K562 (cell line): ENCODE measurements around the gene SFI1. TPM values are rescaled to one million over a fixed set of nuclear protein-coding genes. Genes with fewer than 3 reads are reported as not detected.
"Not testable (repeated sequence)": the region's sequence is repeated elsewhere in the genome, so short reads cannot be mapped to it uniquely, and the experiment has no call there.

ENCODE experiments used
- ATAC-seq: fragments of 200-7000 bp; cut with Tn5 transposase; 3 replicates; pipeline ENCODE4 v1.9.1; 2020; ENCODE audit warnings: moderate library complexity
- BruUV-seq: library from RNA; stranded (reverse); fragments of 400-500 nt; replicated peaks from 2 replicates; lab custom pipeline; 2021; lab: Mats Ljungman, UMichigan
- CTCF ChIA-PET: fragments of 300-600 bp; formaldehyde crosslinking; extraction: SDS; loops from one replicate; lab custom pipeline; 2021; ENCODE audit warnings: low intra/inter-chr PET ratio; lab: Yijun Ruan, JAX
- POLR2A ChIA-PET: fragments of 300-600, 350-650 bp; sonication (Branson Sonifier 250); formaldehyde crosslinking; extraction: SDS; loops from one replicate; lab custom pipeline; 2021; ENCODE audit warnings: antibody characterized with exemption, inconsistent platforms; lab: Yijun Ruan, JAX
- DNase-seq, 4 experiments: peaks; one replicate each; pipeline versions ENCODE4 v3.0.0 to v3.0.0-alpha.2; 2011 to 2018; ENCODE audit warnings: low spot score in 3 of 4, mixed read lengths in 3 of 4; ENCODE audit errors: extremely low read depth in 1 of 4
- FAIRE-seq: peaks from 2 replicates; lab custom pipeline; 2011; peaks lifted over from hg19 to GRCh38; lab: Jason Lieb, UNC
- H2AFZ ChIP-seq: 2 replicates; pipeline ENCODE4 v1.6.0; 2011; ENCODE audit warnings: low read depth, low read length, control low read depth, inconsistent platforms
- H3K27ac ChIP-seq: fragments of 200-600 bp; 3 replicates; pipeline ENCODE4 v1.8.0; 2011; ENCODE audit warnings: low read depth, mild to moderate bottlenecking, control low read depth, inconsistent platforms, low read length, moderate library complexity, mixed read lengths; ENCODE audit errors: extremely low read depth
- H3K27me3 ChIP-seq, 2 experiments: fragments of 300-600 bp in 1 of 2; 2 replicates in 1 of 2; 3 replicates in 1 of 2; pipeline versions ENCODE4 v1.6.0 to v1.8.0; 2011; ENCODE audit warnings: inconsistent platforms in 2 of 2, low read length in 2 of 2, mild to moderate bottlenecking in 1 of 2, mixed read lengths in 1 of 2, moderate library complexity in 1 of 2; ENCODE audit not compliant: control insufficient read depth in 2 of 2, insufficient read depth in 2 of 2
- H3K36me3 ChIP-seq: fragments of 300-600 bp; 3 replicates; pipeline ENCODE4 v1.8.0; 2011; ENCODE audit warnings: mild to moderate bottlenecking, low read length, inconsistent platforms; ENCODE audit not compliant: control insufficient read depth, insufficient read depth
- H3K4me1 ChIP-seq, 2 experiments: fragments of 200-600 bp in 1 of 2; replicated peaks in 1 of 2; 2 replicates in 1 of 2; 3 replicates in 1 of 2; pipeline versions ENCODE4 v1.5.1 to v1.8.0; 2011; ENCODE audit warnings: inconsistent platforms in 2 of 2, low read length in 2 of 2, mild to moderate bottlenecking in 1 of 2, mixed read lengths in 1 of 2, moderate library complexity in 1 of 2; ENCODE audit not compliant: control insufficient read depth in 2 of 2, insufficient read depth in 2 of 2
- H3K4me2 ChIP-seq: 2 replicates; pipeline ENCODE4 v1.6.1; 2011; ENCODE audit warnings: low read length, control low read depth, inconsistent platforms, mixed read lengths; ENCODE audit not compliant: insufficient read depth
- H3K4me3 ChIP-seq: fragments of 200-600 bp; sonication (generic), shearing (Covaris generic); 2 replicates; pipeline ENCODE4 v1.5.1; 2016; ENCODE audit warnings: control low read depth, inconsistent platforms
- H3K79me2 ChIP-seq: fragments of 200-600 bp; 3 replicates; pipeline ENCODE4 v1.8.0; 2011; ENCODE audit warnings: low read length, inconsistent platforms; ENCODE audit not compliant: control insufficient read depth, insufficient read depth
- H3K9ac ChIP-seq, 2 experiments: 2 replicates each; pipeline versions ENCODE4 v1.6.0 to v1.6.1; 2011; ENCODE audit warnings: low read depth in 2 of 2, low read length in 2 of 2, control low read depth in 1 of 2, inconsistent platforms in 1 of 2, mild to moderate bottlenecking in 1 of 2, mixed read lengths in 1 of 2; ENCODE audit not compliant: insufficient read depth in 1 of 2
- H3K9me1 ChIP-seq: one replicate; pipeline ENCODE4 v1.6.0; 2011; ENCODE audit warnings: inconsistent platforms, mild to moderate bottlenecking, low read length, moderate library complexity; ENCODE audit not compliant: control insufficient read depth, insufficient read depth
- H3K9me3 ChIP-seq: replicated peaks from 2 replicates; pipeline ENCODE4 v1.5.1; 2011; ENCODE audit warnings: low read depth, low read length, inconsistent platforms; ENCODE audit not compliant: control insufficient read depth, insufficient read depth
- H4K20me1 ChIP-seq: replicated peaks from 2 replicates; pipeline ENCODE4 v1.6.1; 2011; ENCODE audit warnings: low read length, inconsistent platforms, mixed read lengths; ENCODE audit not compliant: control insufficient read depth, insufficient read depth
- C11orf30 ChIP-seq: fragments of 450-650 bp; IDR thresholded peaks from 2 replicates; pipeline ENCODE4 v1.6.1; 2016; ENCODE audit warnings: low read depth, mild to moderate bottlenecking
- MAFF ChIP-seq: IDR thresholded peaks from 2 replicates; pipeline ENCODE4 v1.6.1; 2012; ENCODE audit warnings: low read length, improper control_type of control experiment
- MAFG ChIP-seq: fragments of 450-650 bp; conservative IDR thresholded peaks from 2 replicates; pipeline ENCODE4 v1.6.1; 2016; ENCODE audit warnings: missing genetic modification characterization, missing compliant biosample characterization
- NRF1 ChIP-seq, 2 experiments: fragments of 450-650 bp; IDR thresholded peaks in 1 of 2; conservative IDR thresholded peaks in 1 of 2; 2 replicates each; pipeline ENCODE4 v1.6.1; 2014; ENCODE audit warnings: mild to moderate bottlenecking in 2 of 2
- ZNF316 ChIP-seq: fragments of 450-650 bp; IDR thresholded peaks from 2 replicates; pipeline ENCODE4 v1.6.1; 2016
- WGBS: fragments of 100-300 bp; shearing (Covaris generic); methylation state at CpG from one replicate; pipeline ENCODE4 v1.1.6; 2016; ENCODE audit warnings: low coverage, mixed read lengths; ENCODE audit not compliant: insufficient coverage; ENCODE audit errors: missing lambda C conversion rate; 5-methylcytosine and 5-hydroxymethylcytosine counted together
- in situ Hi-C: fragments of 300-500 bp; cut with MboI; formaldehyde crosslinking; loops from 4 replicates; pipeline ENCODE4 v1.15.0; 2018; ENCODE audit warnings: inconsistent platforms, mixed read lengths
- intact Hi-C: fragments of 100-400 bp; cut with micrococcal nuclease; formaldehyde crosslinking; loops from 2 replicates; pipeline ENCODE4 v1.14.2; 2022
- polyA plus RNA-seq, 8 experiments: library from polyadenylated mRNA; depleted of rRNA in 4 of 8; stranded (reverse) in 5 of 8; unstranded in 3 of 8; fragments of >200 nt; fragmentation: Nextera tagmentation in 2 of 8; fragmentation: Illumina TruSeq in 1 of 8; extraction: Ambion mirVana in 2 of 8; extraction: Trizol in 1 of 8; gene quantifications; 2 replicates each; pipeline versions ENCODE4 v1.2.1 to v1.2.3, GENCODE V29; 2011 to 2014; ENCODE audit warnings: inconsistent platforms in 1 of 8, missing spikeins in 1 of 8
- total RNA-seq, 7 experiments: library from RNA; depleted of rRNA in 6 of 7; stranded (reverse); fragments of >200 nt in 6 of 7; fragmentation: Illumina TruSeq in 2 of 7; extraction: Trizol in 2 of 7; gene quantifications; 2 replicates each; pipeline versions ENCODE4 v1.2.1 to v1.2.3, GENCODE V29; 2011 to 2021; ENCODE audit warnings: low replicate concordance in 1 of 7

SFI1 gene
- total and polyA plus RNA-seq, 9 of the 15 experiments (the other 6 are each of a cell fraction or from before 2014, with no cell fraction given), result 3.0 to 25.6 (median 14.1) TPM

GRCh38 chr22:31486369-31486768 is 10.0 kb upstream of the SFI1 start:
- H3K4me3 ChIP-seq, intact Hi-C loops, BruUV-seq, H3K27me3 ChIP-seq, H3K9me3 ChIP-seq, H2AFZ ChIP-seq, FAIRE-seq, in situ Hi-C loops, H3K9ac ChIP-seq, ATAC-seq, POLR2A ChIA-PET, CTCF ChIA-PET, H3K9me1 ChIP-seq, H3K4me2 ChIP-seq, H3K27ac ChIP-seq, H4K20me1 ChIP-seq, DNase-seq: not testable (repeated sequence)
- peaks cover 10 to 11% of the 10 kb centered on the region in 2 experiments; a peak in 4 of 5 replicates for H3K4me1 ChIP-seq
- 87% methylated on average over 9 of the region's 11 CpGs for whole genome bisulfite sequencing
- peaks cover 62% of the 10 kb centered on the region for H3K79me2 ChIP-seq
- H3K36me3 ChIP-seq, result peaks cover 58% of the 10 kb centered on the region; the same call in 2 of the 3 replicates

GRCh38 chr22:31486951-31487350 is 9.4 kb upstream of the SFI1 start:
- peak; percentile 58 for TF ChIP-seq ZNF316
- TF ChIP-seq MAFF, result peak; percentile 15; the same call in 1 of the 2 replicates
- TF ChIP-seq NRF1 (conservative IDR thresholded peaks at IDR 0.05 in 1 of 2, IDR thresholded peaks at IDR 0.05 in 1 of 2), result no peak
- TF ChIP-seq MAFG, result peak; percentile 35; the same call in 1 of the 2 replicates
- peak; percentile 36; the same call in 1 of the 2 replicates for TF ChIP-seq C11orf30
- in situ Hi-C loops, result no loop called here
- ATAC-seq, result no peak
- Histone ChIP-seq H3K79me2 (peaks cover 65% of the 10 kb centered on the region), H3K9me3 (no peaks in the 10 kb centered on the region), H3K27me3 (no peaks in the 10 kb centered on the region), H3K4me3 (no peak overlapping the region), H2AFZ (no peak overlapping the region), H3K36me3 (peaks cover 55% of the 10 kb centered on the region; the same call in 2 of the 3 replicates), H3K4me2 (no peak overlapping the region), H3K4me1 (peaks cover 13 to 17% of the 10 kb centered on the region in 2 experiments; a peak in 4 of 5 replicates), H3K9me1 (no peaks in the 10 kb centered on the region), H4K20me1 (no peaks in the 10 kb centered on the region), H3K9ac (no peak overlapping the region), H3K27ac (no peak overlapping the region)
- FAIRE-seq, result no peak
- WGBS, result no CpG with 5 or more reads among the region's 2 CpGs
- BruUV-seq, result no TSS peak
- ChIA-PET CTCF (no interaction called here), POLR2A (interaction anchor here (0.7 kb wide), 1 partner anchor 147 kb away, joined by 3 read pairs; no protein-coding TSS in a partner anchor)
- intact Hi-C loops, result no loop called here
- DNase-seq, result no peak
